GM21825 (cell line): ENCODE results near the gene EPHB1.
"Not testable (repeated sequence)": the region's sequence is repeated elsewhere in the genome, so short reads cannot be mapped to it uniquely, and the experiment has no call there.

Source experiments
- ATAC-seq: cut with Tn5 transposase; IDR thresholded peaks from one replicate; pipeline ENCODE4 v1.9.1; 2021; ENCODE audit warnings: mild to moderate bottlenecking, moderate library complexity; ENCODE audit not compliant: unreplicated experiment

Gene EPHB1

DNA sequence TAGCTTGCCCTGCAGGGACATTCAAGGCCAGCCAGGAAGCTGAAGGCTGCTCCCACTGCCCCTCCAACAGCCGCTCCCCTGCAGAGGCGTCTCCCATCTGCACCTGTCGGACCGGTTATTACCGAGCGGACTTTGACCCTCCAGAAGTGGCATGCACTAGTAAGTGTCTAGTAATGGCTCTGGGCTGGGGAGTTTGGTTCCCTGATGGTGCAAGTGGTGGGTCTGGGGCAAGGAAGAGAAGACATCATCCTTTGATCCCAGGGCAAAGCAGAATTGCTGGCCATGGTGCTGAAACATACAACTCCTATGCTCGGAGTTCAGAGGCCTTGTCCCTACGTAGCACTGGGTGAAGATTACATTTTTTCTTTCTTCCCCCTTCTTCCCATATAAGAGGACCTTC lies 311.4 kb downstream of the EPHB1 start:
- no peak for ATAC-seq

DNA sequence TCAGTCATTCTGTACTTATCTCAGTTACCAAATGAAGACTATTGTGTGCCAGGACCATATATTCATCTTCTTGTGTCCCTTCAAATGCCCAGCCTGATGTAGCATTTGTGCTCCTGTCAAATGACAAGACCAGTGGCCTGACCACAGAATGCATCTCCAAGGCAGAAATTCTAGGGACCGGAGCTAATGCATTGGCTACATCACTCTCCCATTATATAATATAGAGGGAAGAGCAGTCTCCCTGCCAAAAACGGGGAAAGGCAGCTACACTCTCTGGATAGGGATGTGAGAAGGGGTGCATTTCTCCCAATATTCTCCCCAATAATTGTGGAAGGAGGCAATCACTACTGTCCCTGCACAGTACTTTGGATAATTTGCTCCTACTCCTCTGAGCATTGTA lies 312.0 kb downstream of the EPHB1 start:
- no peak for ATAC-seq

DNA sequence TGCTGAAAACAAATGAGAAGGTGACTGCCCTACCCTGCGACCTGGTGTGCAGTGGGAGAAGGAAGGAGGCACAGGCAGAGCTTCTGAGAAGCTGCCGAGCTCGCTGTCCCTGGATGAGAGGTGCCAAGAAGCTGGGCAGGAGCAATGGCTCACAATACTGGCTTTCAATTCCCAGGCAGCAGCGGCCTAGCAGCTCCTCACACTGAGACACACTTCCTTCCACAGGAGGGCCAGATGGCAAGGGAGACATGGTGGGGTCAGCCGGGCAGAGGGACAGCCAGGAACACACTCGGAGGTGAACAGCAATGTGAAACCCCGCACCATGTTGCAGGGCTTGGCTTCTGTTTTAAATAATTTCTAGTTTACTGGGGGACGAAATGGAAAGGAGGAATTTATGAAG lies 314.6 kb downstream of the EPHB1 start:
- no peak for ATAC-seq

DNA sequence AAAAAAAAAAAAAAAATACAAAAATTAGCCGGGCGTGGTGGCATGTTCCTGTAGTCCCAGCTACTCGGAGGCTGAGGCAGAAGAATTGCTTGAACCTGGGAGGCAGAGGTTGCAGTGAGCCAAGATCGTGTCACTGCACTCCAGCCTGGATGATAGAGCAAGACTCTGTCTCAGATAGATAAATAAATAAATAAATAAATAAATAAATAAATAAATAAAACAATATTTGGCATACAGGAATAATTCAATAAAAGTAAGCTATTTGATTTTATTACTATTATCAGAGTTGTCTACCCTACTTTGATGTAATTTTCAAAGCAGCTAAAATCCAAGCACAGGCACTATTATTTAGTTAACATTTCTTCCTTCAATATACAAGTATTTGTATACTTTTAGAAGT lies 319.5 kb downstream of the EPHB1 start:
- not testable (repeated sequence) for ATAC-seq

DNA sequence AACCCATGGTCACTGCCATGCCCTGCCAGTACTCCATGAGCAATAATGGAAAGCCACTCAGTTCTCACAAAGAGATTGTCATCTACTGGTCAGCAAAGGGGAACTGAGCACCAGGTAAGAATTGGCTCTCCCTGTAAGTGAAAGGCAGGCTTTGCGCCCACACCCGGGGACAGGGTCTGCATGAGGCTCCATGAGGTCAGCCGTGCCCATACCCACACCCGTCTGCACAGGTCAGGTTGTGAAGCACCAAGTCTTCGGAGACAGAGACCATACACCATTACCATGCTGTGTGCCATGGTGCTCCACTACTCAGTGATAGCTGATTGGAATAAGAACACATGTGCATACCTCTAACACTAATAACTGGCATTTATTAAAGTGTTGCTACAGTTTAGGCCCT lies 322.9 kb downstream of the EPHB1 start:
- ATAC-seq, result no peak

DNA sequence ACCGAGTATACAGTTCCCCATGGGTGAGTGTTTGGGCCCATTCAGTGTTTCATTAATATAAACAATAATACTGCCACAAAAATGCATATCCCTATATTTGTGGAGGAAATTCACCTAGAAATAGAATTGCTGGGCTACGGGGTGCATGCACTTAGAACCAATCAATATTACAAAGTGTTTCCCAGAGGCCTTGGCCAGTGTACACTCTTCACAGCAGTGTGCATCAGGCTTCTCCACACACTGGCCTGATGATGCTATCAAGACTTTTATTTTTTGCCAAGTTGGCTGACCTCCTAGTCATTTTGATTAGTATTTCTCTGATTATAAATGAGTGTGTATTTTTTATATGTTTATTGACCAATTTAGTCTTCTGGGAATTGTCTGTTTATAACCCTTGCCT lies 323.7 kb downstream of the EPHB1 start:
- no peak for ATAC-seq

DNA sequence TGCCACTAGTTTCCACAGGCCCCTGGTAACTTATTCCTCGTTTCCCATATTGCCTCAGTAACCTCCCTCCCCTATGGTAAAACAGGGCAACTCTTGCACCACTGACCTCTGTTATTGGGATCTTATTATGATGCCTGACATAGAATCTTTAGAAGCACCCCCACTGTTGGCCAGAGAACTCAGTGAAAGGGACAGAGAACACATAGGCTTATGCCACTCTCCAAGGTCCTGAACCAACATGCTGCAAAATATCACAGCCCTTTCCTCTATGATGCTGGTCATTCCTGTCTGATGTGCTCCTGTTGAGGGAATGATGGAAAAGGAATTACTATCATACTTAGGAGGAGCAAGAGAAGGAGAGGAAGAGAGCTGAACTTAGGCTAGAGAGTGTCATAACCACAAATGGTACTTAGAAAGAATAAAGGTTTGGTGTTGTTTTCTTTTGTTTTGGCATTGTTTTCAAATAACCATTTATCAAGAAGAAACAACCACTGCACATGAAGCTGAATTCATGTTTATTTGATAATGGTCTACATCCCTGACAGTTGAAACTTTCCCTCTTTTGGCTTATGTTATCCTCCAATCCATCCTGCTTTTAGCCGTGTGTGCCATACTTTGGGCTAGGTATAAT lies 330.2 kb downstream of the EPHB1 start:
- no peak for ATAC-seq

DNA sequence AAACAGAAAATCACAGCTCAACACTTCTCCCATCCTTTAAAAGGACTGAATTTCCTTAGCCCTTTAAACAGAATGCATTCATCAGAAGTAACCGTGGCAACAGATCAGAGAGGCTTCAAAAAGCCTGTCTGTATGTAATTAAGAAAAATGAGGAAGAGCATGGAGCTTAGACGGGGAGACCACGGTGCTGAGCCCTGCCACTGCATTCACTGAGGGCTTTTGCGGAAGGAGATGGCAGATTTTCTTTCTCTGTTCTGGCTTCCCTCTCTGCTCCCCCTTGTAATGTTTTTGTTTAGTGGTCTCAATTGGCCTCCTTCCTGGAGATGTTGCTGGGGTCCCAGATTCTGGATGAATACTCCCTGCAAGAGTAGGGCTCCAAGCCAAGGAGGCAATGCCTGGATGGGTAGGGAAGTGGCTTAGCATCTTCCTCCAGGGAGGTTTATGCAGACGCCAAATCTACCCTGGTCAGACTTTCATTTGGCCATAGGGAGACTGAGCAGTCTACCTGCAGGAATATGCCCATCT lies 332.9 kb downstream of the EPHB1 start:
- no peak for ATAC-seq

DNA sequence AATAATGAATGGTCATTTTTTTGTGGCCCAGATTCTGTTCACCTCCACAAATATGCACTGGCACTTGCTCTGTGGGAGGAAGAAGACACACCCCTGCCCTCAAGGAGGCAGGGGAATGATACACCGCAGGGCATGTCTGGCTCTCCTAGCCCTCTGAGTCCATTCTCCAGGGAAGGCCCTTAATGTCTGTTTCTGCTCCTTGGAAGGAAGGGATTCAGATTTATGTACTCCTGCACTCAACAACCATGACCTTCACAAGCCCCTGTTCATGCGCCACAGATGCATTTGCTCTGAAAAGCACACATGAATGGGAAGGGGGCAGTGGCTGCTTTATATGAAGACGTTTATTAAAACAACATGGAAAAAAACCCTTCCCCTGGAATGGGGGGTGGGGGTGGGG lies 333.8 kb downstream of the EPHB1 start:
- no peak for ATAC-seq

DNA sequence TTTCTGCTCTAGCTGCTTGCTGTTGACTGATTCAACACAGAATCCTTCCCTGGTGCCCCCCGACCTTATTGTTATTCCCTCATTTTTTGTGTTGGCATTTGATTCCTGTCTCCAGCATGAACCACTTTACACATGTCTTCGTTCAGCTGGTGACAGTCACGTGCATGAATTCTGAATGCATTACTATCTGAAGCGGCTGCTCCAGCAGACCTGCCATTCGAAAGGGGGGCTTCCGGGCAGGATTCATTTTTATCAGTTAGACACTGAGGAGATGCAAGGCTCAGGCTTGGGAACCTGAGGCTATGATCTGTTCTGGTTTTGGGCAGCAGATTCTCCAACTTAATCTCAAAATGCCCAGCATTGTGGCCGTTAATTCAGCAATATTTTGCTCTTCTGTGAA lies 336.2 kb downstream of the EPHB1 start:
- ATAC-seq, result no peak

DNA sequence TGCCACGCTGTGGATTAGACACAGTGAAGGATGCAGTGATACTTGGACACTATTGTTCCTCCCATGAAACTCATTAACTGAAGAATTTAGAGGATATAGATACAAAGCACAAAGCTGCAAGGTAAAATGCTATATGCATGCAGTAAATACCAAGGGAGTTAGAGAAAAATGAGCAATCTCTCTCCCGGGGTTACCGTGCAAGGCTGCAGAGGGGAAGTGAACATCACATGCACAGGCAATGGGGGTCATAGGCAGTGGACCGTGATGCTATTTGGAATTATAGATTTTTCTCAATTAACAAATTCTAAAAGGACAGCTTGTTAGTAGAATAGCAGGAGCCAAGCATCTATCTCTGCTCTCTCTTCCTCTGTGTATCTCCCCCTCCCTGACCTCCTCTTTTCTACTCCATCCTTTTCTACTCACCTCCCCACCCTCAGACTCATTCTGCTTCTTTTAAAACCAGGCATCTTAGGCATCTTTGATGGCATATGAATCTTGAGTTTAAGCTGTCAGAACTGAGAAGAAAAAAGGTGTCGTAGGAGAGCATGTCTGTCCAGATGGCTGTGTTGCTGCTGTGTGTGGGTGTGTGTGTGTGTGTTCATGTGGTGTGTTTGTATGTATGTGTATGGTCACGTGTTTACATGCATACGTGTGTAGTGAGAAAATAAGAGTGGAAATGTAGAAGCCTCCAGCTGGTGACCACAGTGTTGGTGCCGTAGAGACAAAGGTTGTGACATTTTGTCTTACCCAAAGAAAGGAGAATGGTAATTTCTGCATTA lies 339.0 kb downstream of the EPHB1 start:
- ATAC-seq, result no peak

DNA sequence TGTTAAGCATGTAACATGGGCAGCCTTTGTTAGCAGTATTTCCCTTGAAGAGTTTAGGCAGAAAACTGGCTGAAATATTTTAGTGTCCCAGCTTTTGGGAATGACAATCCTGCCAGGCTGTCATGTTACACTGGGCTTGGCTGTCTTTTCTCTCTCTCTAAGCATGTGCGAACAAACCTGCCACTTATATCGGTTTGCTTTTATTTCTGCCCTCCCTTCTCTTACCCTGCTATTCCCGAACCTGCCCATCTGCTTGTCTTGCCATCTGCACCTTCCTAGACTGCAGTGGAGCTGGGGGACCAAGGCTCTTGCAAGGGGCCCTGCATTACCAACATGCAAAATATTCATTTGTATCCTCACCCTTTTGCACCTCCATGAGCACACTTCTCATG lies 339.6 kb downstream of the EPHB1 start:
- ATAC-seq, result no peak

DNA sequence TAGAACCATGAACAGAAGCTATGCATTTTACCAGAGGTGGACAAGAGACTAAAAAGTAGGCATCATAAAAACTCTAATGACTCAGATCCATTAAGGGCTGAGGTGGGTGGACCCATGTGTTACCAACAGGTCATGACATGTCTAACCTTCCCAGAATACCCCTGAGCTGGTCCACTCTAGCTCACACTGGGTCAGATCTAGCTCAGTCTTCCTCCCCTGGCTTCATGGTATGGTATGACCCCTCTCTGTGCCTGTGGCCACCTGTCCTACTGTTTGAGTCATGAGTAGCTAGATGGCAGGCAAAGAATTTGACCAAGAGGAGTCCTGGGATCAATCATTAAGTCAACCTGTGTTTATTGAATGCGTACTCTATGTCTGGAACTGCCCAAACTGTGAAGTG lies 340.4 kb downstream of the EPHB1 start:
- ATAC-seq, result no peak

DNA sequence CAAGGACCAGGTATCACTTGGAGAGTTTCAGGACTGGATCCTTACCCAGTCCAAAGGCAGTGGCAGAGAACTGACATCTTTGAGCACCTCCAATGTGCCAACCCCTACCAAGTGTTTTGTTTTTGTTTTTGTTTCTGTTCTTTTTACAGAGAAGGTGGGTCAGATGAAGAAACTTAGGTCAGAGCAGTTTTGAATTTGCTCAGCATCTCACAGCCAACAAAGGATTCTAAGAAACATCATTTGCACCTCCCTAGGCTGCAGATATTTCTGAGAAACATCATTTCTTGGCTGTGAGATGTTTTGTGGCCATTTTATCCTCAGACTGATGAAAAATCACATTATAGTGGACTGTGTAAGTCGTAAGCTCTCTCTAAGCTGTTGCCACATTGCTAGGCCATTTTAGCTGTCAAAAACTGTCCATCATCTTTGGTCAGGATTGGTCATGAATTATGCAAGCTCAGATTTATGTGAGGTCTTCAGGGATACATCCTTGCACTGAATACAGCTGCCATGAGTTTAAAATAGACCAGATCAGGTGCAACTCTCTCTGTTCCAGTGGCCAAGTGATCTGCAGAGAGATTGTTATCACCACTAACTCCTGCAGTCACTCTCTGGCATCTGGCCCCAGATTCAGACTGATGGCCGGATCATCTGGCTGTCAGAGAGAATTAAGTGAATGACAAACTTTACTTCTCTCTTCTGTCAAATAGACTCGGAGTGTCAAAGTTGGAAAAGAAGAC lies 341.5 kb downstream of the EPHB1 start:
- no peak for ATAC-seq

DNA sequence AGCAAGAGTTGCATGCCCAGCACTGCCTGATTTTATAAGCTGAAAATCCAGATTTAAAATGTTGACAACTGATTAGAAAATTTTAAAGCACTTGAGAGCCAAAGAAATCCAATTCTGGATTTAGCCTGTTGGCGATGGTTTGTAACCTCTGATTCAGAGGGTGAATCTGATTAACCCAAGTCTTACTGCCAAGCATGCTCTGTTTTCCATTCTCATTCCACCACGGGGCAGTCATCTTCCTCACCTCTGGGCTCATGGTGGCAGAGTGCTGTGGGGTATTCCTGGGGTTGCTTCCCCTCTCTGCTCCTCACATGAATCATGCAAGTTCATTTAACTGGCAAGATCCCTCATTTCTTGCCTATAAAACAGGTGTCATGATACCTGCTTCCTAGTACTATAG lies 342.2 kb downstream of the EPHB1 start:
- no peak for ATAC-seq

DNA sequence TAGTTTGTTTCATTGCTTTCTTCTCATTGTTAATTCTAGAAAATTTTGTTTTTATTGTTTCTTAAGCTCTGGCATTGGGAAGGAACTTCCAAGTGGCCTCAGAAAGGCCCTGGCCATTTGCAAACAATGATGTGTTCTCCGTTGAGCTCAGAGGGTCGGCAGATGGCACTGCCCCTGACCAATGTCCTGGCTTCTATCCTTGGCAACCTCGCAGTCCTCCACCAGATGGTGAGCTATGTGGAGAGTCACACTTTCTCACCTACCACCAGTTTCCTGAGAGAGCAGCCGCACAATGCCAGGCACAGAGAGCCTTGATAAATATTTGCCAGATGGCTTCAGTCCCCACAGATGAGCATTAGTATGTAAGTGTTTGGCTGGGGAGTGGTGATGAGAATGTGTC lies 343.7 kb downstream of the EPHB1 start:
- ATAC-seq, result no peak

DNA sequence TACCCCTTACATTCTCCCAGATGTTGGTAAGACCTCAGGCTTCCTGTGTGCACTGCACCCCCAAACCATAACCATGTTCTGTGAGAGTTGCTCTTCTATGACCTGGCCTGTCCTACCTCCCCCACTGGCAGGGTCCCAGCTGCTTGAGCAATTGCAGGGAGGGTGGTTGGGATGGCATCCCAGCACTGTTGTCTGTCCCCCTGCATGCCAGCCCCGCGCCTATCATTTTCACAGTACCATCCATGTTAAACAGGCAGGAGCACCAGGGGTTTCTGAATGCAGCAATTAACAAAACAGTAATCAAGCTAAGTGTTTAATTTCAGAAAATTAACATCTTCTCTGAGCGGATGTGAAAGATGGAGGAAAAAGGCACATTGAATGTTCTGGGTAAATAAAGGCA lies 345.5 kb downstream of the EPHB1 start:
- ATAC-seq, result no peak

DNA sequence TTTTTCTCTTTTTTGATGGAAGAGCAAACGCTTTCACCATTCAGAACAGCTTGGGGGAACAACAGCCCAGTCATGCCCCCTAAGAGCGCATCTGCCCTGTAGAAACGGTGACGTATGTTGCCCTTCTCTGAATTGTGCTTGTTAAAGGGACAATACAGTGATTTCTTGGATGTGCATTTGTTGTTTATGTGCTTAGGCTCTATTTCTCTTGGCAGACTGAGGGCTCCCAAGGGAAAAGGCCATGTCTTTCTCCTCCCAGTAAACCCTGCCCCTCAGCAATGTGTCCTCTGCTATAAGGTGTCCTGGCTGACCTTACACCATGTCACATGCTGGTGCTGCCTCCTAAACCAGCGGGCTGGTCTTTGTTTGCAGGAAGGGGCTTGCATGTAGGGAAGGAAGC lies 346.1 kb downstream of the EPHB1 start:
- no peak for ATAC-seq

DNA sequence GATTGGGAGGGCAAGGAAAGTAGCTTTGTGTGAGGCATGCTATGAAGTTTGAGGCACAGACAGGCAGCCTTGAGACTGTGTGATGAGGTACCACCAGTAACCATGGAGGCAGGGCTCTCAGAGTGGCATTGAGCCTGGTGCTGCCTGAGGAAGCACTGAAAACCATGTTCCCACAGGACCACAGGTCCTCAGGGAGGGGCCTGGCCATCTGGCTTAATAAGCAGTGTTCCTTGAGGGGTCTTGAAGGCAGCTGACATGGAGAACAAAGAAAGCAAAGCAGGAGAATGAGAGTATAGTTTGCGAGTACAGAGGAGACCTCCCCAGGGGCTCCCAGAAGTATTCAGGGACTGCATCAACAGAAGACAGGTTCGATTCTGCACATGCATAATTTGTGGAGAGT lies 346.6 kb downstream of the EPHB1 start:
- no peak for ATAC-seq

DNA sequence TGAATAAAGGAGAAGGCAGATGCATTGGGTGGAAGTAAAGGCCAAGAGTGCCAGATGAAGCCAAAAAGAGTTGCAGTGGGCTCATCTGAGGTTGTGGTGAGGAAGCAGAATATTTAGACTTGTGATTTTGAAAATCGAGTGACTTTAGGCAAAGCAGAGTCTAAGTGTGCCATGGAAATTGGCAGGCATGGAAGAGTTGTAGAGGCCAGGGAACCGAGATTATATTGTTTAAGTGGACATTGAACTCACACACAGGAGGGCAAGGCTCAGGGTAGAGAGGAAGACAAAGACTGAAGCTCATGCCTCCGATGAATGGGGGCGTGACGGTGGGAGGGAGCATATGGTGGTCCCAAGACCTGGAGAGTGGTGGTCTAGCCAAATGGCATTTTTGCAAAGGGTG lies 347.5 kb downstream of the EPHB1 start:
- no peak for ATAC-seq

DNA sequence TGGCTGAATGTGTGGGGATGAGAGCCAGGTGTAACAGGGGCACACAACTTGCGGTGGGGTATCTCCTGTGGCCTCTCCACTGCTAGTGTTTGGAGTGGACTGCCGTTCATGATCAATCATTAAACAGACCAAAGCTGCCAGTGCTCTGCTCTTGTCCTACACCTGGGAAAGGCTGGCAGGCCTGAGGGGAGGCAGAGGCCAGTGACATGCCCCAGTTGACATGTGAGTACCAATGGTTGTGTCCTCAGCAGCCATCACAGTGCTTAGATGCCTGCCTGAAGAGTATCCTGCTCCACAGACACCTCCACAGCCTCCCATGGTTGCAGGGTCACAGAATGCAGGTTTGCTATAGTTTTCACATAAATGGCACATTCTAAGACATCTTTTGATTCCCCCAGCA lies 348.4 kb downstream of the EPHB1 start:
- ATAC-seq, result no peak

DNA sequence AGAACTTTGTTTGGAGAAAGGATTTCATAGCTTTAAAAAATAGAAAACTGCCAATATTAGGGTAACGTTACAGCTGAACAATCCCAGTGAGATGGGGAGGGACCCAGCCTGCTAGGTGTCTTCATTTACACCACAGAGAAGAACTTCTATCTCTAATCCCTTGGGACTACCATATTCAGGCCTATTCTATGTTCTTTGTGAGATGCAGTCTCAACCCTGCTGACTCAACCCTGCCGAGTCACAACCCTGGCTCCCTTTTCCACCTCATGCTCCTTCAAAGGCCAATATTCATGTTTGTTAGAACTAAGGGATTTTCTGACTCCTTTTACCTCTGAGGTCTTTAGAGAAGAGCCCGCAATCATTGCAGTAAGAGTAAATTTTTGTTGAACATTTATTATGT lies 350.5 kb downstream of the EPHB1 start:
- no peak for ATAC-seq
